ENCODE data around the gene PATL2. TPM values are rescaled to one million over a fixed set of nuclear protein-coding genes. Genes with fewer than 3 reads are reported as not detected.
"Not testable (repeated sequence)": the region's sequence is repeated elsewhere in the genome, so short reads cannot be mapped to it uniquely, and the experiment has no call there.

The PATL2 gene
- total RNA-seq, 2 experiments from 2014 or later: 4.8 to 8.8 TPM

DNA sequence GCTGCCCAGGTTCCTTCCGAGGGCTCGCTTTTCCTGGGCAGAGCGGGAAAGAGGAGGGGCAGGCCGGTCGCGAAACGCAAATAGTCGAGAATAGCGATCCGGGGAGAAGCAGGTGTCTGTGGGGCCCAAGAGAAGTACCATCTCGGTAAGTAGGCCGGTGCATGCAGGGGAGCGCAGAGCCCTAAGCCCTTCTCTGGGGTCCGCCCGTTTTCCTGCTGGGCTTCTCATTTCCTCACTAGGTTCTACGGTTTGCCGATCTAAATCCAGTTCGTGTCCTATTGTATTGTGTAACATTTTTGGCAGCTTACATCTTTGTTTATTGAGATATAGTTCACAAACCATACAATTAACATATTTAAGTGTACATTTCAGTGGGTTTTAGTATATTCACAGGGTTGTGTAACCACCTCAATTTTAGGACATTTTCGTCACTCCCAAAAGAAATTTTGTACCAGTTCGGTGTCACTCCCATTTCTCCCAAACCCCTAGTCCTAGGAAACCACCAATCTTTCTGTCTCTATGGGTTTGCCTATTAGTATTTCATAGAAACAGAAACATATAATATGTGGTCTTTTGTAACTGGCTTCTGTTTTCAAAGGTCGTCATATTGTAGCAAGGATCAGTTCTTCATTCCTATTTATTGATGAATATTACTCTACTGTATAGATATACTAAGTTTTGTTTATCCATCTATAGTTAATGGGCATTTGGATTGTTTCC, 18.4 kb upstream of the PATL2 start:
- CTCF ChIA-PET (ENCODE audit: unreplicated experiment): interaction anchor here (0.7 to 1.0 kb wide), 2 partner anchors 7 to 66 kb away, joined by 3 read pairs; partner anchors contain the start of gene SPG11
- no peaks in the 10 kb centered on the region for H3K9me3 ChIP-seq (ENCODE audit: low read length)
- H3K9me2 ChIP-seq (ENCODE audit: insufficient read depth, low read length): no peaks in the 10 kb centered on the region
- peak overlapping the region; percentile 67; the same call in 1 of the 2 replicates for H2AFZ ChIP-seq (ENCODE audit: low read length)
- H3K27ac ChIP-seq (ENCODE audit: low read depth, low read length, poor library complexity, severe bottlenecking): peak overlapping the region; percentile 90
- H3K4me3 ChIP-seq (ENCODE audit: low read depth, low read length, poor library complexity, severe bottlenecking): peak overlapping the region; percentile 81
- DNase-seq (ENCODE audit: low spot score): peak; percentile 72
- TSS peak; percentile 72 for BruUV-seq (replicated peaks)
- H3K79me2 ChIP-seq (ENCODE audit: insufficient read depth, low read depth, low read length): peaks cover 13% of the 10 kb centered on the region; the same call in 1 of the 2 replicates
- no peaks in the 10 kb centered on the region for H4K20me1 ChIP-seq (ENCODE audit: insufficient read depth, low read length)
- peaks cover 52% of the 10 kb centered on the region for H3K4me1 ChIP-seq (ENCODE audit: insufficient read depth, low read length, poor library complexity, severe bottlenecking)
- POLR2A ChIA-PET: interaction anchor here (0.7 to 7.3 kb wide), 10 partner anchors 8 to 299 kb away, joined by 3 to 116 read pairs (median 6); partner anchors contain the start of genes B2M, PATL2 and SPG11
- peaks cover 8% of the 10 kb centered on the region for H3K36me3 ChIP-seq (ENCODE audit: insufficient read depth, low read length)
- TF ChIP-seq, protein P1, sequence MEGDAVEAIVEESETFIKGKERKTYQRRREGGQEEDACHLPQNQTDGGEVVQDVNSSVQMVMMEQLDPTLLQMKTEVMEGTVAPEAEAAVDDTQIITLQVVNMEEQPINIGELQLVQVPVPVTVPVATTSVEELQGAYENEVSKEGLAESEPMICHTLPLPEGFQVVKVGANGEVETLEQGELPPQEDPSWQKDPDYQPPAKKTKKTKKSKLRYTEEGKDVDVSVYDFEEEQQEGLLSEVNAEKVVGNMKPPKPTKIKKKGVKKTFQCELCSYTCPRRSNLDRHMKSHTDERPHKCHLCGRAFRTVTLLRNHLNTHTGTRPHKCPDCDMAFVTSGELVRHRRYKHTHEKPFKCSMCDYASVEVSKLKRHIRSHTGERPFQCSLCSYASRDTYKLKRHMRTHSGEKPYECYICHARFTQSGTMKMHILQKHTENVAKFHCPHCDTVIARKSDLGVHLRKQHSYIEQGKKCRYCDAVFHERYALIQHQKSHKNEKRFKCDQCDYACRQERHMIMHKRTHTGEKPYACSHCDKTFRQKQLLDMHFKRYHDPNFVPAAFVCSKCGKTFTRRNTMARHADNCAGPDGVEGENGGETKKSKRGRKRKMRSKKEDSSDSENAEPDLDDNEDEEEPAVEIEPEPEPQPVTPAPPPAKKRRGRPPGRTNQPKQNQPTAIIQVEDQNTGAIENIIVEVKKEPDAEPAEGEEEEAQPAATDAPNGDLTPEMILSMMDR (conservative IDR thresholded peaks at IDR 0.05; ENCODE audit: low read length): no peak
- no peak for TF ChIP-seq EZH2phosphoT487 (IDR thresholded peaks at IDR 0.05; ENCODE audit: borderline replicate concordance, low read depth, low read length)
- H3K4me2 ChIP-seq (ENCODE audit: low read length): peak overlapping the region; percentile 91
- intact Hi-C loops (cut with micrococcal nuclease; ENCODE audit: unreplicated experiment): loop anchor here (1.0 to 5.0 kb wide), 3 partner anchors 19 to 673 kb away; partner anchors contain the start of gene SPG11

DNA sequence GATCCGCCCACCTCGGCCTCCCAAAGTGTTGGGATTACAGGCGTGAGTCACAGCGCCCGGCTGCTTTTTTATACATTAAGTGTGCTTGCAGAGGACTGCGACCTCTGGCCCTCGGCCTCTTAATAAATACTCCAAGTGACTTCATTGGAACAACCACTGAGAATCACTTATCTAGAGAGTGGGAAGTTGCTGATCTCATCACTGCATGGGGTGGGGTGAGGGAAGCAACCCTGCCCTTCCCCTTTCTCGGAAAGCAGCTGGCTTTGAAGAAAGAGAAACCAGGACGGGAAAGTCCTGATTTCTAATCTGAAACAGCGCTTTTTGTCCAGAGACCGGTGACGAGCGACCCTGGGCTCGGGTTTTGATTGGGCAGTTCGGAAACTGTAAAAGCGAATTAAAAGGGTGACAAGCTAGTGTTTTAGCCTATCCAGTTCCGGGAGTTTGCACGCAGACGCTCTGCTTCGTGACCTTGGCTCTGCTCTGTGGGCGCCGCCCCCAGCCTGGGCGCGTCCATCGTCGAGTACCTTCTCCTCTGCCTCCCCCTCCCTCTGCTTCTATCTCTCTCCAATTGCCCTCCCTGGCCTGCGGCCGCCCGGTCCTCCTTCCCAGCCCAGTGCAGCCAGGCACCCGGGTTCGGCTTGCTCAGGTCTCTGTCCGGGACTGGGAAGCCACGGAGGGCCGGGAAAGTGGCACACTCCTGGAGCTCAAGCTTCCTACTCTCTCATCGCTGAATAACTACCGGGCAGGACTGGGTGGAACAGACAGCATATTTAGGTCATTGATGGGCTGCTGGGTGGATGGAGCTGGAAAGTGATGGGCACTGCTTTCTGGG, 17.7 kb upstream of the PATL2 start:
- ChIA-PET CTCF (ENCODE audit: unreplicated experiment) (interaction anchor here (0.7 to 1.3 kb wide), 3 partner anchors 8 to 65 kb away, joined by 3 read pairs; partner anchors contain the start of gene SPG11), POLR2A (interaction anchor here (0.7 to 7.3 kb wide), 10 partner anchors 9 to 298 kb away, joined by 3 to 116 read pairs (median 6); partner anchors contain the start of genes B2M, PATL2 and SPG11)
- peak overlapping the region; percentile 90 for H3K27ac ChIP-seq (ENCODE audit: low read depth, low read length, poor library complexity, severe bottlenecking)
- TF ChIP-seq, protein P1 (conservative IDR thresholded peaks at IDR 0.05; ENCODE audit: low read length): no peak
- TF ChIP-seq EZH2phosphoT487 (IDR thresholded peaks at IDR 0.05; ENCODE audit: borderline replicate concordance, low read depth, low read length): no peak
- BruUV-seq (replicated peaks): no TSS peak
- peak overlapping the region; percentile 67 for H2AFZ ChIP-seq (ENCODE audit: low read length)
- no peaks in the 10 kb centered on the region for H4K20me1 ChIP-seq (ENCODE audit: insufficient read depth, low read length)
- peaks cover 8% of the 10 kb centered on the region for H3K36me3 ChIP-seq (ENCODE audit: insufficient read depth, low read length)
- no peaks in the 10 kb centered on the region for H3K9me2 ChIP-seq (ENCODE audit: insufficient read depth, low read length)
- peak overlapping the region; percentile 91 for H3K4me2 ChIP-seq (ENCODE audit: low read length)
- H3K4me3 ChIP-seq (ENCODE audit: low read depth, low read length, poor library complexity, severe bottlenecking): peak overlapping the region; percentile 81
- DNase-seq (ENCODE audit: low spot score): peak; percentile 98
- no peaks in the 10 kb centered on the region for H3K9me3 ChIP-seq (ENCODE audit: low read length)
- intact Hi-C loops (cut with micrococcal nuclease; ENCODE audit: unreplicated experiment): loop anchor here (1.0 to 5.0 kb wide), 3 partner anchors 18 to 674 kb away; partner anchors contain the start of gene SPG11
- H3K4me1 ChIP-seq (ENCODE audit: insufficient read depth, low read length, poor library complexity, severe bottlenecking): peaks cover 56% of the 10 kb centered on the region
- H3K79me2 ChIP-seq (ENCODE audit: insufficient read depth, low read depth, low read length): peaks cover 13% of the 10 kb centered on the region; the same call in 1 of the 2 replicates

DNA sequence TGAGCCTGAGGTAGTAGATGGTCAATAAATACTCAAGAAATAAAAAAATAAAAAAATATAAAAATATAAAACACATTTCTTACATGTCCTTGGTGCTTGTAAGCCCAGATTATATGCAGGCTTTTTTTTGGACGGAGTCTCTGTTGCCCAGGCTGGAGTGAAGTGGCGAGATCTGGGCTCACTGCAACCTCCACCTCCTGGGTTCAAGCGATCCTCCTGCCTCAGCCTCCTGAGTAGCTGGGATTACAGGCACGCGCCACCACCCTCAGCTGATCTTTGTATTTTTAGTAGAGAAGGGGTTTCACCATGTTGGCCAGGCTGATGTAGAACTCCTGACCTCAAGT, 17.1 kb upstream of the PATL2 start:
- CTCF ChIA-PET (ENCODE audit: unreplicated experiment): interaction anchor here (1.0 to 1.3 kb wide), 2 partner anchors 9 to 10 kb away, joined by 3 read pairs; no protein-coding TSS in a partner anchor

More for the DNA sequence above, 17.1 kb upstream of the PATL2 start:
- H4K20me1 ChIP-seq (ENCODE audit: insufficient read depth, low read length); H3K36me3 ChIP-seq (ENCODE audit: insufficient read depth, low read length); DNase-seq (ENCODE audit: low spot score); H3K9me3 ChIP-seq (ENCODE audit: low read length); BruUV-seq (replicated peaks); H3K9me2 ChIP-seq (ENCODE audit: insufficient read depth, low read length): not testable (repeated sequence)
- Histone ChIP-seq H3K27ac (ENCODE audit: low read depth, low read length, poor library complexity, severe bottlenecking) (peak overlapping the region; percentile 90), H3K4me1 (ENCODE audit: insufficient read depth, low read length, poor library complexity, severe bottlenecking) (peaks cover 62% of the 10 kb centered on the region), H3K4me3 (ENCODE audit: low read depth, low read length, poor library complexity, severe bottlenecking) (peak overlapping the region; percentile 81), H3K79me2 (ENCODE audit: insufficient read depth, low read depth, low read length) (peaks cover 13% of the 10 kb centered on the region; the same call in 1 of the 2 replicates), H2AFZ (ENCODE audit: low read length) (peak overlapping the region; percentile 60; the same call in 1 of the 2 replicates), H3K4me2 (ENCODE audit: low read length) (peak overlapping the region; percentile 91)
- intact Hi-C loops (cut with micrococcal nuclease; ENCODE audit: unreplicated experiment): loop anchor here (2.0 to 5.0 kb wide), 2 partner anchors 65 to 674 kb away; partner anchors contain the start of gene SPG11
- POLR2A ChIA-PET: interaction anchor here (0.7 to 7.3 kb wide), 10 partner anchors 8 to 691 kb away, joined by 3 to 116 read pairs (median 6); partner anchors contain the start of genes B2M, PATL2, SPG11 and TRIM69

Data from OCI-LY7 (cell line).